Activated T-cell treated with anti-CD3 and anti-CD28 coated beads for 48 hours (primary cell): Measurements from ENCODE around the gene FAM221A.
"Not testable (repeated sequence)": the region's sequence is repeated elsewhere in the genome, so short reads cannot be mapped to it uniquely, and the experiment has no call there.

Source experiments
- DNase-seq: peaks from one replicate; pipeline ENCODE4 v3.0.0-alpha.2; 2020; ENCODE audit warnings: low read depth

The FAM221A gene

GRCh38 chr7:23709081-23709750 is 29.2 kb downstream of the FAM221A start:
- DNase-seq, result no peak

- no peak for DNase-seq
Measured at GRCh38 chr7:23710000-23710399, 30.0 kb downstream of the FAM221A start, which contains the start of gene STK31. Gene STK31 (plus strand): TSS chr7:23710219. CDS start chr7:23710286, 67 bp downstream.

GRCh38 chr7:23712368-23713284 is 32.6 kb downstream of the FAM221A start:
- DNase-seq, result no peak

- no peak for DNase-seq
Measured at GRCh38 chr7:23713285-23714149, 33.5 kb downstream of the FAM221A start.

- no peak for DNase-seq
Measured at GRCh38 chr7:23714150-23714464, 34.1 kb downstream of the FAM221A start.

- DNase-seq, result no peak
Measured at GRCh38 chr7:23714579-23714978, 34.6 kb downstream of the FAM221A start.

GRCh38 chr7:23715099-23715498 is 35.1 kb downstream of the FAM221A start:
- no peak for DNase-seq

- no peak for DNase-seq
Measured at GRCh38 chr7:23717788-23718187, 37.8 kb downstream of the FAM221A start.

- DNase-seq, result no peak
Measured at GRCh38 chr7:23721456-23721855, 41.5 kb downstream of the FAM221A start.

- DNase-seq, result not testable (repeated sequence)
Measured at GRCh38 chr7:23722587-23723216, 42.7 kb downstream of the FAM221A start.

- not testable (repeated sequence) for DNase-seq
Measured at GRCh38 chr7:23724113-23724512, 44.1 kb downstream of the FAM221A start.

- no peak for DNase-seq
Measured at GRCh38 chr7:23742051-23742450, 62.1 kb downstream of the FAM221A start.

- DNase-seq, result no peak
Measured at GRCh38 chr7:23743226-23743625, 63.2 kb downstream of the FAM221A start.

- DNase-seq, result no peak
Measured at GRCh38 chr7:23746629-23747028, 66.6 kb downstream of the FAM221A start.

- DNase-seq, result no peak
Measured at GRCh38 chr7:23751852-23752251, 71.9 kb downstream of the FAM221A start.
